ENCODE measurements around the gene OR2A2.

GRCh38 chr7:144132262-144132661 lies 22.9 kb downstream of the OR2A2 start:
- no peak for TF ChIP-seq SUZ12 (IDR thresholded peaks at IDR 0.05; ENCODE audit: extremely low read depth, insufficient read depth, insufficient read length)
- TF ChIP-seq ZNF274 (IDR thresholded peaks at IDR 0.05; ENCODE audit: low read depth, low read length), result no peak
- TF ChIP-seq YY1 (IDR thresholded peaks at IDR 0.05; ENCODE audit: insufficient read depth, insufficient read length), result no peak

Data from NT2/D1 (cell line).